Mesenchymal stem cell (in vitro differentiated cells and primary cell): ENCODE data around the gene ORMDL3.

Experiments
- DNase-seq: peaks from one replicate; pipeline ENCODE4 v3.0.0-alpha.2; 2013
- H2AFZ ChIP-seq: one replicate; pipeline ENCODE4 v1.6.1; 2013; ENCODE audit warnings: low read depth, mild to moderate bottlenecking, control low read depth, inconsistent platforms, low read length, moderate library complexity
- H2AK5ac ChIP-seq: 2 replicates; pipeline ENCODE4 v1.6.1; 2013; ENCODE audit warnings: low read length, moderate library complexity, mild to moderate bottlenecking, inconsistent platforms; ENCODE audit not compliant: severe bottlenecking
- H2BK120ac ChIP-seq: one replicate; pipeline ENCODE4 v1.6.1; 2013; ENCODE audit warnings: low read depth, mild to moderate bottlenecking, inconsistent platforms, low read length, moderate library complexity
- H2BK12ac ChIP-seq, 2 experiments: one replicate each; pipeline ENCODE4 v1.6.1; 2013; ENCODE audit warnings: inconsistent platforms in 2 of 2, low read length in 2 of 2, mild to moderate bottlenecking in 2 of 2, moderate library complexity in 2 of 2, control low read depth in 1 of 2
- H2BK15ac ChIP-seq: one replicate; pipeline ENCODE4 v1.6.1; 2013; ENCODE audit warnings: mild to moderate bottlenecking, low read depth, inconsistent platforms; ENCODE audit not compliant: poor library complexity, severe bottlenecking
- H2BK5ac ChIP-seq: 2 replicates; pipeline ENCODE4 v1.6.1; 2013; ENCODE audit warnings: low read depth, mild to moderate bottlenecking, low read length, control low read depth, inconsistent platforms; ENCODE audit not compliant: poor library complexity, severe bottlenecking
- H3K14ac ChIP-seq, 2 experiments: one replicate each; pipeline ENCODE4 v1.6.1; 2013; ENCODE audit warnings: inconsistent platforms in 2 of 2, low read length in 2 of 2, control low read depth in 1 of 2, mild to moderate bottlenecking in 1 of 2, moderate library complexity in 1 of 2
- H3K18ac ChIP-seq, 2 experiments: one replicate each; pipeline ENCODE4 v1.6.1; 2013; ENCODE audit warnings: inconsistent platforms in 2 of 2, low read length in 2 of 2, control low read depth in 1 of 2, low read depth in 1 of 2, mild to moderate bottlenecking in 1 of 2
- H3K23ac ChIP-seq, 2 experiments: one replicate each; pipeline ENCODE4 v1.6.1; 2013; ENCODE audit warnings: inconsistent platforms in 2 of 2, low read length in 2 of 2, mild to moderate bottlenecking in 2 of 2, moderate library complexity in 2 of 2, control low read depth in 1 of 2
- H3K27ac ChIP-seq: 2 replicates; pipeline ENCODE4 v1.5.1; 2013; ENCODE audit warnings: mild to moderate bottlenecking, moderate library complexity, low read length, control low read depth, inconsistent platforms; ENCODE audit not compliant: poor library complexity, severe bottlenecking
- H3K27me3 ChIP-seq, 2 experiments: 2 replicates each; pipeline versions ENCODE4 v1.6.1 to v1.7.0; 2013; ENCODE audit warnings: low read length in 2 of 2, mild to moderate bottlenecking in 2 of 2, moderate library complexity in 2 of 2, control low read depth in 1 of 2, inconsistent platforms in 1 of 2; ENCODE audit not compliant: control insufficient read depth in 1 of 2, insufficient read depth in 1 of 2
- H3K36me3 ChIP-seq, 2 experiments: 2 replicates each; pipeline versions ENCODE4 v1.6.1 to v1.7.0; 2013; ENCODE audit warnings: low read length in 2 of 2, control low read depth in 1 of 2, inconsistent platforms in 1 of 2, low read depth in 1 of 2, mild to moderate bottlenecking in 1 of 2; ENCODE audit not compliant: insufficient read depth in 2 of 2, control insufficient read depth in 1 of 2
- H3K4ac ChIP-seq, 2 experiments: one replicate each; pipeline ENCODE4 v1.6.1; 2013; ENCODE audit warnings: inconsistent platforms in 2 of 2, low read length in 2 of 2, mild to moderate bottlenecking in 2 of 2, moderate library complexity in 2 of 2, control low read depth in 1 of 2, low read depth in 1 of 2
- H3K4me1 ChIP-seq: 2 replicates; pipeline ENCODE4 v1.6.1; 2013; ENCODE audit warnings: low read depth, low read length, control low read depth; ENCODE audit not compliant: control insufficient read depth, insufficient read depth
- H3K4me2 ChIP-seq: 2 replicates; pipeline ENCODE4 v1.6.1; 2013; ENCODE audit warnings: low read length, mild to moderate bottlenecking, inconsistent platforms; ENCODE audit not compliant: poor library complexity, severe bottlenecking
- H3K4me3 ChIP-seq, 2 experiments: 2 replicates each; pipeline versions ENCODE4 v1.5.1 to v1.7.0; 2013; ENCODE audit warnings: low read length in 2 of 2, mild to moderate bottlenecking in 2 of 2, control low read depth in 1 of 2, low read depth in 1 of 2; ENCODE audit not compliant: insufficient read depth in 1 of 2
- H3K79me1 ChIP-seq: replicated peaks from 2 replicates; pipeline ENCODE4 v1.6.1; 2013; ENCODE audit warnings: mild to moderate bottlenecking, control low read depth, low read length, inconsistent platforms; ENCODE audit not compliant: poor library complexity, severe bottlenecking
- H3K9ac ChIP-seq: 2 replicates; pipeline ENCODE4 v1.7.0; 2013; ENCODE audit warnings: mild to moderate bottlenecking, low read length, moderate library complexity
- H3K9me3 ChIP-seq: 2 replicates; pipeline ENCODE4 v1.7.0; 2013; ENCODE audit warnings: mild to moderate bottlenecking, low read length; ENCODE audit not compliant: control insufficient read depth
- H4K8ac ChIP-seq: one replicate; pipeline ENCODE4 v1.6.1; 2013; ENCODE audit warnings: inconsistent platforms, mild to moderate bottlenecking, low read length, moderate library complexity
- H4K91ac ChIP-seq: one replicate; pipeline ENCODE4 v1.6.1; 2013; ENCODE audit warnings: mild to moderate bottlenecking, low read length, inconsistent platforms
- WGBS: methylation state at CpG from one replicate; pipeline ENCODE4 v1.1.7; 2013; ENCODE audit warnings: mixed read lengths; 5-methylcytosine and 5-hydroxymethylcytosine counted together

Gene ORMDL3

DNA sequence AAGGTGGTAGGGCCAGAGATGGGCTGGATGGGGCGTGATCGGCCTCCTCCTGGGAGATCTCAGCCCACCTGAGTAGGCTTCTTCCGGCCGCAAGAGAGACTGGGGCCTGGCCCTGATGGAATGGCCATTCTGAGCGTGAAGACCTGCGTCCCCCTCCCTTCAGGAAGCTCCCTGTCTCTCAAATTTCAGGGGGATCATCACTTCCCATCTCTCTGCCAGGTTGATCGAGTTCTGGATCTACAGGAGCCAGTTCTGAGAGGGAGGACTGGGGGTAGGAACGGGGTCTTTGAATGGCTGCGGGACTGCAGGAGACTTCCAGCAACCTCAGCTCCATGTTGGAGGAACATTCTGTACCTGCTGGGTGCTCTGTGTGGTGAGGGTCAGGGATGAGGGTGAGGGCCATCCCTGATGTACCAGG, 26.1 kb upstream of the ORMDL3 start:
- Histone ChIP-seq H4K91ac (peak overlapping the region; percentile 36), H3K79me1 (no peaks in the 10 kb centered on the region), H3K23ac (no peak overlapping the region), H2BK12ac (peak overlapping the region; percentile 19 to 49), H3K9me3 (no peaks in the 10 kb centered on the region), H3K4me1 (peaks cover 9% of the 10 kb centered on the region), H4K8ac (peak overlapping the region; percentile 86), H2BK15ac (peak overlapping the region; percentile 29), H3K4ac (no peak overlapping the region), H3K14ac (peak overlapping the region in 1 of 2 experiments; percentile 23), H3K36me3 (no peaks in the 10 kb centered on the region), H2BK120ac (no peak overlapping the region), H3K4me2 (peak overlapping the region; percentile 62), H2AK5ac (peak overlapping the region; percentile 50), H3K27ac (no peak overlapping the region), H3K9ac (peak overlapping the region; percentile 72), H3K27me3 (peaks cover 0 to 4% of the 10 kb centered on the region in 2 experiments), H2BK5ac (no peak overlapping the region), H3K18ac (peak overlapping the region in 1 of 2 experiments; percentile 77), H2AFZ (peak overlapping the region; percentile 99), H3K4me3 (peak overlapping the region; percentile 18 to 74)
- DNase-seq: no peak
- 63% methylated on average over 4 of the region's 9 CpGs for WGBS

GRCh38 chr17:39952680-39953470, 25.5 kb upstream of the ORMDL3 start:
- Histone ChIP-seq H3K4me3 (peak overlapping the region; percentile 40 to 74), H3K4me2 (peak overlapping the region; percentile 82), H3K18ac (peak overlapping the region in 1 of 2 experiments; percentile 91), H4K91ac (no peak overlapping the region), H3K27me3 (no peaks in the 10 kb centered on the region), H3K14ac (no peak overlapping the region), H2BK5ac (no peak overlapping the region), H4K8ac (peak overlapping the region; percentile 86), H2AK5ac (no peak overlapping the region), H3K4ac (peak overlapping the region in 1 of 2 experiments; percentile 2), H3K36me3 (no peaks in the 10 kb centered on the region), H2BK120ac (no peak overlapping the region), H3K27ac (no peak overlapping the region), H3K23ac (no peak overlapping the region), H3K9ac (peak overlapping the region; percentile 72), H3K9me3 (no peaks in the 10 kb centered on the region), H2AFZ (peak overlapping the region; percentile 99), H2BK12ac (peak overlapping the region; percentile 49 to 84), H2BK15ac (peak overlapping the region; percentile 29), H3K4me1 (peaks cover 9% of the 10 kb centered on the region), H3K79me1 (no peaks in the 10 kb centered on the region)
- WGBS: 1% methylated on average over 36 of the region's 55 CpGs
- peak; percentile 94 for DNase-seq

DNA sequence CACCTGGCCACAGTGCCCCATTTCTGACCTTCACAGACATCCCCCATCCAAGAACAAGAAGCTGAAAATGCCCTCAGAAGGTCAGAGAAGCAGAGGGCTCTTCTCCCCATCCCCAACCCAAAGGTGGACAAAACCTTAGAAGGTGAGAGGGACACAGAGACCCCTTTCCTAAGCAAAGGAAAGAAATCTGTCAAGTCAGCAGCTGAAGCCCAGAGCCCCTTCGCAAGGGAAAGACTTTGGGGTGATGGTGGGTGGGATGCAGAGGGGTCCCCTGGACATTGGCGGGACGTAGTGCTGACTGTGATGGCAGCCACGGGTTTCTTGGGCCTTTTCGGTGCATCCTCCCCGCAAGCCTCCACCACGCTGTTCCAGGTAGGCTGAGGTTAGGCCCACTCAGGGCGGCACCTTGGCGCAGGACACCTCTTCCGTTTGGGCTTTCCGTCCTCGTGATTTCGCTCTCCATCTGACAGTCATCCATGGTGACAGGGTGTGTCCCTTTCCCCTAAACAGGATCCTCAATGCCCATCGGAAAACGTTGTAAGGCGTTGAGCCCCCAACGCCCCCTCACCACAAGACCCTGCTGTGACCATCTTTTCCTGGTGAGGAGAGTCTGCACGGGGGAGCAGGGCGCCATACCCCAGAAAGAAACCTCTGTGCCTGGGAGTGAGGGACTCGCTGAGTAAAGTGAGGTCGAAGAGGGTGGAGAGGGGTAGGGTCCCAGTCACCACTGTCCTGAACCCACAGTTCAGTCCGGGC, 24.7 kb upstream of the ORMDL3 start:
- no peak for DNase-seq
- Histone ChIP-seq H3K79me1 (no peaks in the 10 kb centered on the region), H4K91ac (no peak overlapping the region), H2BK120ac (no peak overlapping the region), H3K4me2 (peak overlapping the region; percentile 82), H2BK12ac (peak overlapping the region in 1 of 2 experiments; percentile 84), H3K27me3 (no peaks in the 10 kb centered on the region), H3K4me3 (peak overlapping the region; percentile 40 to 71), H3K14ac (no peak overlapping the region), H3K4ac (peak overlapping the region in 1 of 2 experiments; percentile 2), H2AFZ (peak overlapping the region; percentile 70), H3K27ac (no peak overlapping the region), H3K36me3 (no peaks in the 10 kb centered on the region), H3K9ac (peak overlapping the region; percentile 64), H2BK5ac (no peak overlapping the region), H3K23ac (peak overlapping the region in 1 of 2 experiments; percentile 20), H2AK5ac (peak overlapping the region; percentile 9), H3K9me3 (no peaks in the 10 kb centered on the region), H3K4me1 (peaks cover 9% of the 10 kb centered on the region), H4K8ac (no peak overlapping the region), H3K18ac (peak overlapping the region in 1 of 2 experiments; percentile 91), H2BK15ac (no peak overlapping the region)
- 59% methylated on average over 20 of the region's 22 CpGs for WGBS

GRCh38 chr17:39950871-39951348, 23.5 kb upstream of the ORMDL3 start:
- no peak overlapping the region for H3K23ac ChIP-seq
- H3K4me2 ChIP-seq: no peak overlapping the region
- H3K9me3 ChIP-seq: no peaks in the 10 kb centered on the region
- no peak overlapping the region for H3K27ac ChIP-seq
- no peak overlapping the region for H3K4ac ChIP-seq
- no peak overlapping the region for H3K18ac ChIP-seq
- H2BK15ac ChIP-seq: no peak overlapping the region
- H3K14ac ChIP-seq: no peak overlapping the region
- peaks cover 9% of the 10 kb centered on the region for H3K4me1 ChIP-seq
- H3K27me3 ChIP-seq: peaks cover 0 to 6% of the 10 kb centered on the region in 2 experiments
- H2BK120ac ChIP-seq: no peak overlapping the region
- H2AFZ ChIP-seq: no peak overlapping the region
- no peak overlapping the region for H3K9ac ChIP-seq
- H2BK12ac ChIP-seq: no peak overlapping the region
- DNase-seq: peak; percentile 28
- no peak overlapping the region for H4K8ac ChIP-seq
- no peak overlapping the region for H3K4me3 ChIP-seq
- no peaks in the 10 kb centered on the region for H3K36me3 ChIP-seq
- no peak overlapping the region for H2BK5ac ChIP-seq
- H2AK5ac ChIP-seq: no peak overlapping the region
- no peak overlapping the region for H4K91ac ChIP-seq
- H3K79me1 ChIP-seq: no peaks in the 10 kb centered on the region
- WGBS: 83% methylated on average over 3 of the region's 5 CpGs
